Measurements from ENCODE around the gene CPNE7.

DNA sequence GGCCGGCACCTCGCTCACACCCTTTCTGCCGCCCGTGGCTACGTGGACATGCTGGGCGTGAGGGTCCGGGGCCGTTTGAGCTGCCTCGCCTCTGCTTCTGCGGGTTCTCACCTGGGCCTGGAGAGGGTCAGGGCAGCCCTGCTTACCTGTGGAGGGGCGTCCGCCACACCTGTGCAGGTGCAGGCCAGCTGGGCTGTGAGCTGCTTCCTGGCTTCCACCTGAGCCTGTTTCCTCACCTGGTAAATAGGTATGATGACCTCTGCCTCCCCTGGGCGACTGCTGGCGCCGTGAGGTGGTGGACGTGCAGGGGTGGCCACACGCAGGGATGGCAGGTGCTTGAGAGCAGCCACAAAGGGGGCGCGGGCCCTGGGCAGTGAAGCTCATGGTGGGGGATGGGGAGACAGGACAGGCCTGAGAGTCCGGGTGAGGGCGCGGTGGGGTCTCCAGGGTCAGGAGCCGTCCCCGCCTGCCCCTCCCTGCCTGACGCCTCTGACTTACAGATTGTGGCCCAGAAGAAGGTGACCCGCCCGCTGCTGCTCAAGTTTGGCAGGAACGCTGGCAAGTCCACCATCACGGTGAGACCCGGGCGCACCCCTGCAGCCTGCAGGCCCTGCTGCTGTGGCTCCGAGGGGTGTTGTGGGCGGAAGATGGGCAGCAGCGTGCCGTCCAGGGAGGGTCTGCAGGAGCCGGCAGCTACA lies 7.8 kb downstream of the CPNE7 start:
- TF ChIP-seq, protein P1, sequence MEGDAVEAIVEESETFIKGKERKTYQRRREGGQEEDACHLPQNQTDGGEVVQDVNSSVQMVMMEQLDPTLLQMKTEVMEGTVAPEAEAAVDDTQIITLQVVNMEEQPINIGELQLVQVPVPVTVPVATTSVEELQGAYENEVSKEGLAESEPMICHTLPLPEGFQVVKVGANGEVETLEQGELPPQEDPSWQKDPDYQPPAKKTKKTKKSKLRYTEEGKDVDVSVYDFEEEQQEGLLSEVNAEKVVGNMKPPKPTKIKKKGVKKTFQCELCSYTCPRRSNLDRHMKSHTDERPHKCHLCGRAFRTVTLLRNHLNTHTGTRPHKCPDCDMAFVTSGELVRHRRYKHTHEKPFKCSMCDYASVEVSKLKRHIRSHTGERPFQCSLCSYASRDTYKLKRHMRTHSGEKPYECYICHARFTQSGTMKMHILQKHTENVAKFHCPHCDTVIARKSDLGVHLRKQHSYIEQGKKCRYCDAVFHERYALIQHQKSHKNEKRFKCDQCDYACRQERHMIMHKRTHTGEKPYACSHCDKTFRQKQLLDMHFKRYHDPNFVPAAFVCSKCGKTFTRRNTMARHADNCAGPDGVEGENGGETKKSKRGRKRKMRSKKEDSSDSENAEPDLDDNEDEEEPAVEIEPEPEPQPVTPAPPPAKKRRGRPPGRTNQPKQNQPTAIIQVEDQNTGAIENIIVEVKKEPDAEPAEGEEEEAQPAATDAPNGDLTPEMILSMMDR (conservative IDR thresholded peaks at IDR 0.05 in 1 of 2, IDR thresholded peaks at IDR 0.05 in 1 of 2; ENCODE audit: low read depth in 1 of 2, low read length in 2 of 2) = no peak
- TF ChIP-seq EZH2 (IDR thresholded peaks at IDR 0.05; ENCODE audit: low read length, missing control alignments) = no peak
